NAMALWA (cell line): ENCODE measurements around the gene RUNX1.
"Not testable (repeated sequence)": the region's sequence is repeated elsewhere in the genome, so short reads cannot be mapped to it uniquely, and the experiment has no call there.

Source experiments
- DNase-seq: peaks from one replicate; pipeline ENCODE4 v3.0.0-alpha.2; 2015; ENCODE audit warnings: low spot score

RUNX1 gene

GRCh38 chr21:34806423-34806822 is 242.7 kb downstream of the RUNX1 start:
- no peak for DNase-seq

- DNase-seq = no peak
Observed at GRCh38 chr21:34805157-34805556, 243.9 kb downstream of the RUNX1 start.

- DNase-seq = not testable (repeated sequence)
Observed at GRCh38 chr21:34804584-34804983, 244.5 kb downstream of the RUNX1 start.

GRCh38 chr21:34803782-34804370 is 245.2 kb downstream of the RUNX1 start:
- DNase-seq = no peak

- no peak for DNase-seq
Observed at GRCh38 chr21:34802180-34802899, 246.8 kb downstream of the RUNX1 start.

GRCh38 chr21:34801519-34802132 is 247.5 kb downstream of the RUNX1 start:
- peak; percentile 46 for DNase-seq

GRCh38 chr21:34800797-34801518 is 248.1 kb downstream of the RUNX1 start:
- DNase-seq = no peak

GRCh38 chr21:34799092-34799491 is 250.0 kb downstream of the RUNX1 start:
- no peak for DNase-seq

- no peak for DNase-seq
Observed at GRCh38 chr21:34797921-34798535, 251.1 kb downstream of the RUNX1 start.

- DNase-seq = no peak
Observed at GRCh38 chr21:34797201-34797525, 251.9 kb downstream of the RUNX1 start.

GRCh38 chr21:34796518-34797200 is 252.4 kb downstream of the RUNX1 start:
- DNase-seq = no peak

- no peak for DNase-seq
Observed at GRCh38 chr21:34795548-34796180, 253.4 kb downstream of the RUNX1 start.

GRCh38 chr21:34795175-34795547 is 253.9 kb downstream of the RUNX1 start:
- no peak for DNase-seq

- no peak for DNase-seq
Observed at GRCh38 chr21:34794686-34795085, 254.4 kb downstream of the RUNX1 start.

- no peak for DNase-seq
Observed at GRCh38 chr21:34793471-34793870, 255.6 kb downstream of the RUNX1 start.

GRCh38 chr21:34792504-34793089 is 256.5 kb downstream of the RUNX1 start:
- DNase-seq = no peak

GRCh38 chr21:34791776-34792503 is 257.2 kb downstream of the RUNX1 start:
- no peak for DNase-seq

- no peak for DNase-seq
Observed at GRCh38 chr21:34790834-34791233, 258.3 kb downstream of the RUNX1 start.

- DNase-seq = no peak
Observed at GRCh38 chr21:34790341-34790740, 258.8 kb downstream of the RUNX1 start.

- no peak for DNase-seq
Observed at GRCh38 chr21:34788879-34789278, 260.2 kb downstream of the RUNX1 start.
